NCI-H226 (cell line): ENCODE results near the gene AEBP1.

Source experiments
- DNase-seq: peaks from one replicate; pipeline ENCODE4 v3.0.0-alpha.2; 2015

AEBP1 gene

GRCh38 chr7:44106311-44107065 lies 2.3 kb downstream of the AEBP1 start:
- DNase-seq = no peak

- DNase-seq = no peak
Observed at GRCh38 chr7:44107116-44107960, 3.2 kb downstream of the AEBP1 start.

- DNase-seq = no peak
Observed at GRCh38 chr7:44107961-44108767, 4.0 kb downstream of the AEBP1 start.

GRCh38 chr7:44108768-44109750 lies 4.9 kb downstream of the AEBP1 start:
- no peak for DNase-seq

- no peak for DNase-seq
Observed at GRCh38 chr7:44109991-44110390, 5.8 kb downstream of the AEBP1 start.

GRCh38 chr7:44110719-44111635 lies 6.8 kb downstream of the AEBP1 start:
- no peak for DNase-seq

GRCh38 chr7:44111761-44112160 lies 7.6 kb downstream of the AEBP1 start:
- no peak for DNase-seq

- no peak for DNase-seq
Observed at GRCh38 chr7:44112231-44112996, 8.3 kb downstream of the AEBP1 start.

- no peak for DNase-seq
Observed at GRCh38 chr7:44112997-44113763, 9.0 kb downstream of the AEBP1 start.

- no peak for DNase-seq
Observed at GRCh38 chr7:44113764-44114354, 9.7 kb downstream of the AEBP1 start.

- no peak for DNase-seq
Observed at GRCh38 chr7:44114586-44115310, 10.6 kb downstream of the AEBP1 start.

GRCh38 chr7:44116087-44116788 lies 12.1 kb downstream of the AEBP1 start:
- DNase-seq = no peak

GRCh38 chr7:44116789-44117666 lies 12.9 kb downstream of the AEBP1 start:
- DNase-seq = no peak

- no peak for DNase-seq
Observed at GRCh38 chr7:44117801-44118429, 13.8 kb downstream of the AEBP1 start.

- no peak for DNase-seq
Observed at GRCh38 chr7:44119829-44120380, 15.8 kb downstream of the AEBP1 start.

- DNase-seq = no peak
Observed at GRCh38 chr7:44120395-44120794, 16.2 kb downstream of the AEBP1 start.
